Fibroblast of lung (primary cell): Measurements from ENCODE around the gene BSND. TPM values are rescaled to one million over a fixed set of nuclear protein-coding genes. Genes with fewer than 3 reads are reported as not detected.

Experiments
- DNase-seq, 2 donors: peaks; one replicate each; pipeline versions ENCODE4 v3.0.0 to v3.0.0-alpha.2; 2010; ENCODE audit warnings: low read depth in 2 of 2
- H2AFZ ChIP-seq: 2 replicates; pipeline ENCODE4 v1.5.1; 2012; ENCODE audit warnings: low read length, control low read depth, inconsistent platforms
- H3K27ac ChIP-seq: 2 replicates; pipeline ENCODE4 v1.5.1; 2011; ENCODE audit warnings: low read length, control low read depth; ENCODE audit not compliant: insufficient read depth
- H3K27me3 ChIP-seq: 2 replicates; pipeline ENCODE4 v1.5.1; 2011; ENCODE audit warnings: mild to moderate bottlenecking, low read length; ENCODE audit not compliant: control insufficient read depth, insufficient read depth
- H3K36me3 ChIP-seq: 2 replicates; pipeline ENCODE4 v1.5.1; 2011; ENCODE audit warnings: low read length; ENCODE audit not compliant: control insufficient read depth, insufficient read depth
- H3K4me1 ChIP-seq: 2 replicates; pipeline ENCODE4 v1.5.1; 2011; ENCODE audit warnings: low read length; ENCODE audit not compliant: control insufficient read depth, insufficient read depth; ENCODE audit errors: extremely low read depth
- H3K4me2 ChIP-seq: 2 replicates; pipeline ENCODE4 v1.5.1; 2011; ENCODE audit warnings: low read length, control low read depth; ENCODE audit not compliant: insufficient read depth; ENCODE audit errors: extremely low read depth
- H3K4me3 ChIP-seq, 4 experiments: fragments of 200-600 bp in 1 of 4; sonication (generic) in 1 of 4; replicated peaks in 1 of 4; 2 replicates each; pipeline ENCODE4 v1.5.1; 2011 to 2016; ENCODE audit warnings: low read length in 4 of 4, low read depth in 3 of 4, mild to moderate bottlenecking in 3 of 4, control low read depth in 2 of 4, inconsistent platforms in 1 of 4, mixed read lengths in 1 of 4; ENCODE audit not compliant: insufficient read depth in 1 of 4; ENCODE audit errors: control extremely low read depth in 1 of 4
- H3K79me2 ChIP-seq: 2 replicates; pipeline ENCODE4 v1.5.1; 2012; ENCODE audit warnings: mild to moderate bottlenecking, low read length, inconsistent platforms; ENCODE audit not compliant: control insufficient read depth, insufficient read depth
- H3K9ac ChIP-seq: 2 replicates; pipeline ENCODE4 v1.5.1; 2011; ENCODE audit warnings: mild to moderate bottlenecking, low read length, control low read depth; ENCODE audit not compliant: insufficient read depth
- H3K9me3 ChIP-seq: 2 replicates; pipeline ENCODE4 v1.5.1; 2012; ENCODE audit warnings: low read depth, low read length; ENCODE audit not compliant: control insufficient read depth, insufficient read depth
- H4K20me1 ChIP-seq: 2 replicates; pipeline ENCODE4 v1.5.1; 2011; ENCODE audit warnings: low read length; ENCODE audit not compliant: control insufficient read depth, insufficient read depth; ENCODE audit errors: extremely low read depth
- CTCF ChIP-seq, 2 donors: IDR thresholded peaks in 1 of 2; conservative IDR thresholded peaks in 1 of 2; 1 replicate in 1 of 2; 2 replicates in 1 of 2; pipeline ENCODE4 v1.5.1; 2011 to 2012; ENCODE audit warnings: low read length in 2 of 2, control low read depth in 1 of 2, inconsistent platforms in 1 of 2, low read depth in 1 of 2, mild to moderate bottlenecking in 1 of 2
- EZH2 ChIP-seq: IDR thresholded peaks from 2 replicates; pipeline ENCODE4 v1.5.1; 2012; ENCODE audit warnings: low read length, control low read depth, mild to moderate bottlenecking; ENCODE audit errors: missing control alignments
- polyA plus RNA-seq, 2 donors: library from polyadenylated mRNA; depleted of rRNA in 1 of 2; stranded (reverse) in 1 of 2; unstranded in 1 of 2; fragments of >200 nt; gene quantifications; 2 replicates each; pipeline ENCODE4 v1.2.1, GENCODE V29; 2011 to 2012; ENCODE audit warnings: missing spikeins in 1 of 2
- total RNA-seq: library from RNA; depleted of rRNA; stranded (reverse); fragments of >200 nt; gene quantifications from 2 replicates; pipeline ENCODE4 v1.2.1, GENCODE V29; 2014

BSND gene
- total and polyA plus RNA-seq, 2 donors (not counting 1 experiment from before 2014, with no cell fraction given) = not detected

- H3K4me2 ChIP-seq = no peak overlapping the region
- H3K36me3 ChIP-seq = no peaks in the 10 kb centered on the region
- DNase-seq = peak; percentile 10 to 50
- peaks cover 2% of the 10 kb centered on the region for H3K4me1 ChIP-seq
- H3K4me3 ChIP-seq = no peak overlapping the region
- no peaks in the 10 kb centered on the region for H4K20me1 ChIP-seq
- peaks cover 45% of the 10 kb centered on the region for H3K27me3 ChIP-seq
- H3K79me2 ChIP-seq = no peaks in the 10 kb centered on the region
- H3K9ac ChIP-seq = no peak overlapping the region
- no peak overlapping the region for H2AFZ ChIP-seq
- TF ChIP-seq CTCF (conservative IDR thresholded peaks at IDR 0.05 in 1 of 2, IDR thresholded peaks at IDR 0.05 in 1 of 2; ENCODE audit: low read depth in 1 of 2, low read length in 2 of 2) (no peak), EZH2 (peak; percentile 70)
- H3K27ac ChIP-seq = no peak overlapping the region
- no peaks in the 10 kb centered on the region for H3K9me3 ChIP-seq
These were observed 1.6 kb upstream of the BSND start for GRCh38 chr1:54996869-54997710.

GRCh38 chr1:54997711-54997986 lies 1.1 kb upstream of the BSND start:
- no peaks in the 10 kb centered on the region for H3K36me3 ChIP-seq
- H4K20me1 ChIP-seq = no peaks in the 10 kb centered on the region
- no peak overlapping the region for H3K4me2 ChIP-seq
- H3K4me3 ChIP-seq = no peak overlapping the region
- peaks cover 46% of the 10 kb centered on the region for H3K27me3 ChIP-seq
- H3K27ac ChIP-seq = no peak overlapping the region
- TF ChIP-seq CTCF (conservative IDR thresholded peaks at IDR 0.05 in 1 of 2, IDR thresholded peaks at IDR 0.05 in 1 of 2; ENCODE audit: low read depth in 1 of 2, low read length in 2 of 2) (no peak), EZH2 (no peak)
- peaks cover 2% of the 10 kb centered on the region for H3K4me1 ChIP-seq
- no peaks in the 10 kb centered on the region for H3K79me2 ChIP-seq
- H3K9me3 ChIP-seq = no peaks in the 10 kb centered on the region
- no peak for DNase-seq
- no peak overlapping the region for H3K9ac ChIP-seq
- no peak overlapping the region for H2AFZ ChIP-seq

GRCh38 chr1:54998100-54998499 lies 633 bp upstream of the BSND start:
- H3K9me3 ChIP-seq = no peaks in the 10 kb centered on the region
- H3K79me2 ChIP-seq = no peaks in the 10 kb centered on the region
- no peak for DNase-seq
- H3K27me3 ChIP-seq = peaks cover 48% of the 10 kb centered on the region
- no peak for TF ChIP-seq EZH2
- no peak for TF ChIP-seq CTCF (conservative IDR thresholded peaks at IDR 0.05 in 1 of 2, IDR thresholded peaks at IDR 0.05 in 1 of 2; ENCODE audit: low read depth in 1 of 2, low read length in 2 of 2)
- no peaks in the 10 kb centered on the region for H4K20me1 ChIP-seq
- peaks cover 2% of the 10 kb centered on the region for H3K4me1 ChIP-seq
- no peak overlapping the region for H3K4me3 ChIP-seq
- H2AFZ ChIP-seq = no peak overlapping the region
- no peak overlapping the region for H3K27ac ChIP-seq
- H3K9ac ChIP-seq = no peak overlapping the region
- H3K36me3 ChIP-seq = no peaks in the 10 kb centered on the region
- H3K4me2 ChIP-seq = no peak overlapping the region
